Left ventricle myocardium superior (tissue), 1 donor: ENCODE measurements around the gene FAM151B. TPM values are rescaled to one million over a fixed set of nuclear protein-coding genes. Genes with fewer than 3 reads are reported as not detected.
"Not testable (repeated sequence)": the region's sequence is repeated elsewhere in the genome, so short reads cannot be mapped to it uniquely, and the experiment has no call there.

ENCODE experiments used
- ATAC-seq: fragments of 200-7000 bp; cut with Tn5 transposase; one replicate; pipeline ENCODE4 v1.9.1; 2020; ENCODE audit warnings: mild to moderate bottlenecking, moderate library complexity
- DNase-seq: peaks from one replicate; pipeline ENCODE4 v3.0.0-alpha.2; 2020
- intact Hi-C: fragments of 100-400 bp; cut with micrococcal nuclease; formaldehyde crosslinking; loops from one replicate; pipeline ENCODE4 v1.11.0; 2022
- total RNA-seq: library from RNA; stranded (reverse); fragmentation: NEBNext Ultra II Directional; extraction: Animal tissue kit (Norgen Biotek cat#: 25700); gene quantifications from one replicate; pipeline ENCODE4 v1.2.1, GENCODE V29; 2021
- donor health status: DM: no; HTN: yes; CAD: no; lungs with severe emphysema.

FAM151B gene
- total RNA-seq, 1 donor from 2014 or later: 1.8 TPM

DNA sequence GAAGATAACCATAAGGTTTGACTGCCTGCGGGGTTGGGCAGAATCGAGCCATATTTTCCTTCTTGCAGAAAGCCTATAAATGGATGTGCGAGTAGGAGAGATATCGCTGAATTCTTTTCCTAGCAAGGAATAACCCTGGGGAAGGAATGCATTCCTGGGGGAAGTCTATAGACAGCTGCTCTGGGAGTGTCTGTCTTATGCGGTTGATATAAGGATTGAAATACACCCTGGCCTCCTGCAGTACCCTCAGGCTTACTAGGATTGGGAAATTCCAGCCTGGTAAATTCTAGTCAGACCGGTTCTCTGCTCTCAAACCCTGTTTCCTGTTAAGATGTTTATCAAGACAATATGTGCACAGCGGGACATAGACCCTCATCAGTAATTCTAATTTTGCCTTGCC lies 5.5 kb downstream of the FAM151B start:
- DNase-seq, intact Hi-C loops, ATAC-seq: not testable (repeated sequence)

DNA sequence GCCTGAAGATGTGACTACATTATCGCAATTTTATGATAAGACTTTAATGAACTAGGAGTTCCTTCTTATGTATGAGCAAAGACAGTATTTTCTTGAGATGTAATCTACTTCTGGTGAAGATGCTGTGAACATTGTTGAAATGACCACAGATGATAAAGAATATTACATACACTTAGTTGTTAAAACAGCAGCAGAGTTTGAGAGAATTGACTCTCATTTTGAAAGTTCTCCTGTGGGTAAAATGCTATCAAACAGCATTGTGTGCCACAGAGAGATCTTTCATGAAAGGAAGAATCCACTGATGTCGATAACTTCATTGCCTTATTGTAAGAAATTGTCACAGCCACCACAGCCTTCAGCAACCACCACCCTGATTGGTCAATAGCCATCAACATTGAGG lies 8.0 kb downstream of the FAM151B start:
- DNase-seq (no peak), ATAC-seq (no peak)
- intact Hi-C loops: no loop called here

DNA sequence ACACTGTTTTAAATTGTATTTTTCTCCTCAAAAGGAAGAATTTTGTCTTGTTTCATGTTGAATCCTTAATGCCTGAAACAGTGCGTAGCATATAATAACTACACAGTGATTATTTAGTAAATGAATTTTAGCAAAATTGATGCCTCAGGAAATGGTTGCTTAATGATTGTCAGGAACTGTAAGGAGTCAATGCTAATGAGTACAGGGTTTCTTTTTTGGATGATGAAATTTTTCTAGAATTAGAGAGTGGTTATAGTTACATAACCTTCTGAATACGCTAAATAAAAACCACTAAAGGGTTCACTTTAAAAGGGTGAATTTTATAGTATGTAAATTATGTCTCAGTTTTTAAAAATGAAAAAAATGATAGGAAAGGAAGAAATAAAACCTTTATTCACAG lies 14.9 kb downstream of the FAM151B start:
- ATAC-seq (no peak), DNase-seq (no peak)
- intact Hi-C loops: no loop called here

DNA sequence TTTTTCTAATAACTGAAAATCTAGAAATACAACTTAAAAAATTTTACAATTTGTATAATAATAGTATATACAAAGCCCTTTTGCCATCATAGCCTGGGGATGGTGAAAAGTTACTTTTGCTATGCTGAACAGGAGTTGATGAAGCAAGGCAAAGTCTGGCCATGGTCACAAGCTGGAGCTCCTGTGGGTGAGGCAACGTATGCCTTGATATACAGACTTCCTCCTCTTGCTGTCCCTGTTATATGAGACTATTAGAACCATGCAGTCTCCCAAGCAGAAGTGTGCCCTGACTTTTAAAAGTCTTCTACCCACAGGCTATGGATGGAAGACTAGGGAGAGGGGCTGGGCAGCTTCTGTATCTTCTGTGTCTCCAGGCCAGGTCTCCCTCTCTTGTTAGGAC lies 15.7 kb downstream of the FAM151B start:
- intact Hi-C loops: no loop called here
- DNase-seq: no peak
- ATAC-seq: no peak

DNA sequence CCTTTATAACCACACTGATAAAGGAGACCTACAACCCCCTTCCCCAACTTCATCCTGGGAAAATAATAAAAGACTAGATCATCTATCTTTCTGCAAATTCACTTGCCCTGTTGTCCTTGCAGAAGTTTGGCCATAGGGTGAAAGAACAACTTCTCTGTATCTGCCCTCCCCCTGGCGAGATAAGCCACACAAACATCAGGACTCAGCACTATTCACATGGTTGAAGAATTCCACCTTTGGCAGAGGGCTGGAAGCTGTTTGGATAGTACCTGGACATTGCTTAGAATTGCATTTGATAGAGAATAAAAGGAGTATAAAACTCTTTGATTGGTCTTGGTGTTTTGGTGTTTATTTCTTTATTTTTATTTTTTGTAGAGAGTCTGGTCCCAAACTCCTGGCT lies 16.9 kb downstream of the FAM151B start:
- ATAC-seq: no peak
- DNase-seq: no peak
- intact Hi-C loops: no loop called here

DNA sequence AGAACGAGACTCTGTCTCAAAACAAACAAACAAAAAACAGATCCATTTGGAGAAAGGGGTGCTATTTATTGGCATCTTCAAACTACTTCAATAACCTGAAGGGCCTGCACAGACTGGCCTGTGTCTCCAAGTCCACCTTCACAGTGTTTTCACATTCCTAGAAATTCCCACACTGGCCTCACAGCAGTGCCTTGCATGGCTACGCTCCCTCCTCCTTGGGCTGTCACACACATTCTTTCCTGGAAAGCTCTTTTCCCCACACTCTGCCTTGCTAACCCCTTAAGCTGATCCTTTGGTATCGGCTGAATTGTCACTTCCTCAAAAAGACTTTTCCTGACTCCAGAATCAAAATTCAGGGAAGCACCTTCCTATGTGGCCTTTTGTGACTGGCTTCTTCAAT lies 19.8 kb downstream of the FAM151B start:
- intact Hi-C loops: no loop called here
- ATAC-seq (no peak), DNase-seq (no peak)

DNA sequence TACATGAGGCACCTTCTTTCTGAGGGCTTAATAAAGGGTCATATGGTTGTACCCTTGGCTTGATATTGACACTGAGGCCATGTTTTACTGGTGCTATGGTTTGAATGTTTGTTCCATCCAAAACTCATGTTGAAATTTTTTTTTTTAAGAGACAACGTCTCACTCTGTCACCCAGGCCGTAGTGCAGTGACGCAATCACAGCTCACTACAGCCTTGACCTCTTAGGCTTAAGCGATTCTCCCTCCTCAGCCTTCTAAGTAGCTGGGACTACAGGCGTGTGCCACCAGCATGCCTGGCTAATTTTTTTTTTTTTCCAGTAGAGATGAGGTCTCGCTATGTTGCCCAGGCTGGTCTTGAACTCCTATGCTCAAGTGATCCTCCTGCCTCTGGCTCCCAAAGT lies 20.9 kb downstream of the FAM151B start:
- intact Hi-C loops: no loop called here
- DNase-seq (no peak), ATAC-seq (no peak)

DNA sequence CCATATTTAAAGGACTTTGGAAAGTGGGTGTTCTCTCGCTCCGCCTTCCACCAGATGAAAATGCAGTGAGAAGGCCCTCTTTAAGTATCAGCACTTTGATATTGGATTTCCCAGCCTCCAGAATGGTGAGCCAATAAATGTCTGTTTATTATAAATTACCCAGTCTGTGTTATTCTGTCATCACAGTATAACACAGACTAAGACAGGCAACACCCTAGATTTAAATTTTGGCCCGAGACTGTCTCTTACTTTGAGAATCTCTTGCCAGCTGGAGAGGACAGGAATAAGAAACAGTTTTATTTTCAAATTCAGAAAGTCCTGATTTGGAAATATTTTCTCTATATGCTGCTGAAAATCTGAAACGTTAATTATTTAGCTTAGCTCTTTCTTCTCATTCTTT lies 21.5 kb downstream of the FAM151B start:
- ATAC-seq (no peak), DNase-seq (no peak)
- intact Hi-C loops: no loop called here

DNA sequence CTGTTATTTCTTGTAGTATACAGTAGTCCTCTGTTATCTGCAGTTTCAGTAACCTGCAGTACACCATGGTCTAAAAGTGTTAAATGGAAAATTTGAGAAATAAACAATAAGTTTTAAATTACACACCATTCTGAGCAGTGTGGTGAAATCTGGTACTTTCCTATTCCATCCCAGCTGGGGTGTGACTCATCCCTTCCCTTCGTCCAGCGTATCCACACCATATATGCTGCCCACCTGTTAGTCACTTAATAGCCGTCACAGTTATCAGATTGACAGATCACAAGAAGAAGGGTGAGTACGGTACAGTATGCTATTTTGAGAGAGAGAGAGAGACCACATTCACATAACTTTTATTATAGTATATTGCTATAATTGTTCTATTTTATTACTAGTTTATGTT lies 28.9 kb downstream of the FAM151B start:
- DNase-seq (no peak), ATAC-seq (no peak)
- intact Hi-C loops: no loop called here

DNA sequence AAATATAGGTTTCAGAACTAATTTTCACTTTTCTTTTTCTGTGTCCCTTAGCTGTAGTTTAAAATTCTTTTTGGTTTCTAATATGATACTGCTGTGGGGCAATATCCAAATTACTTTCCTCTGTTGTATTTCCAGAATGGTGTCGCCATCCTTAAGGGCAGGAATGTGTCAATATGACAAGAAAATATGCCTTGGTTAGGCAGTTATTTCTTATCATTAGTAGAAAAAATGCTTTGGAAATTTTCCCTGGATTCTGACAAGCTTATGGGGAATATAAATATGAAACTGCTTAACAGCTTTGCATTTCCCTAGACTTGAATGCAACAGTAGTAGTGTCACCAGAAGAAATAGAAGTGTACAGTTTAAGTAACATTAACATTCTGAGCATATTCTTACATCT lies 52.8 kb downstream of the FAM151B start:
- no peak for ATAC-seq
- intact Hi-C loops: no loop called here
- DNase-seq: no peak

DNA sequence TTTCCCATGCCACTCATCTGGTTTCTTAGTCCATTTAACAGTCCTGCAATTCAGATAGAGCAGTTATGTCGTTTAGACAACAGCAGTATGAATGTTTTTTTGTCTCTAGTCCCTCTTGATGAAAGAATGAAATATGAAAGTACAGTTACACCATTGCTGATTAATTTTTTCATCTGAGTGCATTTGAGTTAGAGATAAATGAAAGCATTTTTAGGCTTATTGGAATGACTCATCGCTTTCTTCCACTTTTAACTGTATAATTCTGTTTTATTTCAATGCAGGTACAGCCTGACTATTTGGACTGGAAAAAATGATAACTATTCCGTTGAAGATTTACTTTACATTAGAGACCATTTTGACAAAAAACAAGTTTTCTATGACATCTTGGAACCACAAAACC lies 53.5 kb downstream of the FAM151B start:
- intact Hi-C loops: no loop called here
- DNase-seq (no peak), ATAC-seq (no peak)

DNA sequence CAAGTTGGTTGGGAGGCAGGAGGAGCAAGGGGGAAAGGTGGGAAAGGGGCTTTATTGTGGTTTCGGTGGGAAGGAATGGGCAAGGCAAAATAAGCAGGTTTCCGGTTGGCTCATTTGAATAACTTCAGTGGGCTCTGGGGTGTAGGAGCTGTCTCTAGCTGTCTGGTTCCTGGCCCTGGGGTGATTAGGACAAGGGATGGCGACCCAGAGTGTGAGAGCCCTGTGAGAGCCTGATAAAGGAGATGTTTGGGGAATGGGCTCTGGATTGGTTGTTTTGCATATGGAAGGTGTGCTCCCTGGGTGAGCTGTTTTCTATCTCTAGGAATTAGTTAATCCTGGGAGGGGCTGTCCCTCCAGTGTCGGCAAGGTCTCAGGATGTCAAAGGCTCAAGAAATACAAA lies 66.7 kb downstream of the FAM151B start:
- DNase-seq: no peak
- intact Hi-C loops: no loop called here
- ATAC-seq: no peak

DNA sequence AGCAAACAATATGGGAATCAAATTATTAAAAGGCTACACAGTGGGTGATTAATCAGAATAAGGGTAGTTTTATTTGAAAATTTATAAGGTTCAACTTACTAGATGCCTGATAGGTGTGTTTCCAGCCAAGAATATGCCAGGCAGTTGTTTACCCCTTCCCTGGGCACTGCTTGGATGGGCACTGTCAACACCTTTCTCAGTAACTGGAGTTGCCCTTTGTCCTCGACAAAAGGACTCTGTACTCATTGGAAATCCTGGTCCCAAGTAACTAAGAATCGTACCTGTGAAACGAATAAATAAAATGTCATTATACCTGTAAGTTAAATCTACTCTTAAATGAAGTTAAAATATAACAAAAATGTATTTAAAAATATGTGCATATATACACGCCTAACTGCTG lies 67.2 kb downstream of the FAM151B start:
- ATAC-seq (no peak), DNase-seq (no peak)
- intact Hi-C loops: no loop called here

DNA sequence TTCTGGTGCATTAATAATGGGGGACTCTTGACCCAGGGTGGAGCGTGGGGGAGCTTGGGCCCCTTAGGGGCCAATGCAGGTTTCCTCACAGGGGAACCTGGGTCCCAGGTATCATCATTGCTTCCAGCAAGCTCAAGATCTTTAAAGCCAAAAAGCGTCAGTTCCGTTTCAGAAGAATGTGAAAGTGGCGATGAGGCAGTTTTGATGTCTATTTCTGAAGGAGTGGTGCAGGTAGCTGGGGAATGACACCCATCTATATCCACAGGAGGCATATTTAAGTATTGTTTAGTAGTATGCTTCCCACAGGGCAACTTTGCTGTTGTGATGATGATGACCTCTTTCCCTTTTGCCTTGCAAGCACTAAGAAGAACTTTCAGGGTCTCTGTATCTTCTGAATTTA lies 71.3 kb downstream of the FAM151B start:
- DNase-seq (no peak), ATAC-seq (no peak)
- intact Hi-C loops: no loop called here

DNA sequence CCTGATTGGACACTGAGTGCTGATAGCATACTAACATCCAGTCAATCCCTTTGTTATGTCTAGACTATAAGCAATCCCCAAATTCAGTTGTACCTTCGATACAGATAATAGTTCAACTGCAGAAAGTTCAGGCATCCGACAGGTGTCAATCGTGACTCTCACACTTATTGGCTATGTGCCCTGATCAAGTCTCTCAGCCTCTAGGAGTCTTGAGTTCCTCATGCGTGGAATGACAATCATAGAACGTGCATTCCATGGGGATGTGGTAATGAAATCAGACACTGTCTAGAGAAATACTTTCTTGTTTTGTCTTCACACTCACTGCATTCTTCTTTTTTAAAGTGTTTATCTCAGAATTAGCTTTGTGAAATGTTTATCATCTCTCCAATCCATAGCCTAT lies 77.4 kb downstream of the FAM151B start:
- intact Hi-C loops: no loop called here
- ATAC-seq: no peak
- DNase-seq: no peak

DNA sequence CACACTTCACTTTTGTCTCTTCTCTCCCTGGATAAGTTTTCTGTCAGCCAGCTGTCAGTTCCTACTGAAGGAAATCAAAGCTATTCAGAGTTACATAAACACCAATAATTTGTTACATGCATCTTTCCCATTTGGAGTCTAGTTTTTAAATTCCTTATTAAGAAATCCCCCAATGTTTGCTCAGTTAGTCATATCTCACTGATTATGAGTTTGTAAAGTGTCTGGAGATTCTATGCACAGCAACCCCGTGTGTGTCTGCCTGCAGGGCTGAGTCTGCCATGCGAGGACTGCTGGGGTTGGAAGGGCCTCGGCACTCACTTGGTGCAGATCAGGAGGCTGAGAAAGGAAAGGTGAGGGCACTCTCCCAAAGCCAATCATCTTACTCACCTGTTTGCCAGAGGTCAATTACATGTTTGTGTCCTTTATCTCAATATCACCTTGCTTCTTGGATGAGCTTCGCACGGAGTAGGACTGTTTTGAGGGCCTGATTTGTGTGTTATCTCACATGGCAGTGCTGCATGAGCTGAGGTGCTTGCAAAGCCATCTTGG lies 78.9 kb downstream of the FAM151B start:
- DNase-seq (no peak), ATAC-seq (no peak)
- intact Hi-C loops: no loop called here

DNA sequence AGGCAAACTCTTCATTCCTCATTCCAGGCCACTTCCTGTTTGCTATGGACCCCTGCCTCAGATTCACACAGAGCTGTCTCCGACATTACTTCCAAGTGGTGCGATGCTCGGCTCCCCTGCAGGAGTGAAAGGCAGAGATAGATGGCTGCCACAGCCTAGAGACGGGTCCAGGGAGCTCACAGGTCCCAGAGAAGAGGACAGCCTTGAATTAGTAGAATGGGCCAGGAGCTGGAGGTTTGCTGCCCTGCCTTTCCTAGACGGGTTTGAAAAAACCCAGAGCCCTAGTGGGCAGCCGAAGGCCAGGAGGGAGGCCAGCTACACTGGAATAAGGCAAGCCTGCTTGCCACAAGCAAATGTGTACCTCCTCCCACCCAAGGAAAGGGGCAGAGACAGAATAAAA lies 80.4 kb downstream of the FAM151B start:
- DNase-seq (no peak), ATAC-seq (no peak)
- intact Hi-C loops: no loop called here

DNA sequence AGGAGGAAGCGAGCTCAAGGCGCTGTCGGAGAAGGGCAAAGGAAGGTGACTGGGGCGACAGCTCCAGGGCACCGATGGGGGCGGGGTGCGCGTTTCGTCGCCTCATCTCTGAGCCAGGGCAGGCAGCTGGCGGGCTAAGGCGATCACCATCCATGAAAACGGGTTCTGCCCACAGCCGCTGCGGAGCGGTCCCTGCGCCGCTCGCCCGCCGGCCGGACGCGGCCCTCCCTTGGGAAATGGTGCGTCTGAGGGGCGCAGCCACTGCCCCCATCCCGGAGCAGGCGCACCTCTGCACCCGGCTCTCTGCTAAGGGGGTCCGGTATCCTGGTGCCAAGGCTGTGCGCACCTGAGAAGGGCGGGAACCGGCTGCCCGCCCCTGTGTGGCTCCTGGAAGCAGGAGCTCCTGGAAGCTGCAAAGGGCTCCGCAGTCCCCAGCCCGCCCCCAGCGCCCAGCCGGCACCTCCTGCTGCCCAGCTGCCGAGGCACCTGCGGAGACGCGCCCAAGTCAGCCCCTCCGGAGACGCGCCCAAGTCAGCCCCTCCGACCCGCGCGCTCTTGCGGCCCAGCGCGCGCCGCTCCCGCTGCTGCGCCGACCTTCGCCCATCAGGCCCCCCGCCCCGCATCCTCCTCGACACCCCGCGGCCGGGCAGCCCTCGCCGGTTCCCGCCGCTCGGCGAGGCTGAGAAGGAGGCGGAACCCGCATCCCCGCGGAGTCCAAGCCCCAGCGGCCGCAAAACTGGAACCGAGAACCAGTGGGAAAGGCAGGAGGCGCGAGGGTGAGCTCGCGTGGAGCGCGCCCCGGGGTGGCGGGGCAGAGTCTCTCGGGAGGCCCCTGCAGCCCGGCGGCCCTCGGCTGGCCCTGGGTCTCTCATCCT lies 81.4 kb downstream of the FAM151B start:
- DNase-seq: peak; percentile 26
- ATAC-seq: no peak
- intact Hi-C loops: no loop called here

DNA sequence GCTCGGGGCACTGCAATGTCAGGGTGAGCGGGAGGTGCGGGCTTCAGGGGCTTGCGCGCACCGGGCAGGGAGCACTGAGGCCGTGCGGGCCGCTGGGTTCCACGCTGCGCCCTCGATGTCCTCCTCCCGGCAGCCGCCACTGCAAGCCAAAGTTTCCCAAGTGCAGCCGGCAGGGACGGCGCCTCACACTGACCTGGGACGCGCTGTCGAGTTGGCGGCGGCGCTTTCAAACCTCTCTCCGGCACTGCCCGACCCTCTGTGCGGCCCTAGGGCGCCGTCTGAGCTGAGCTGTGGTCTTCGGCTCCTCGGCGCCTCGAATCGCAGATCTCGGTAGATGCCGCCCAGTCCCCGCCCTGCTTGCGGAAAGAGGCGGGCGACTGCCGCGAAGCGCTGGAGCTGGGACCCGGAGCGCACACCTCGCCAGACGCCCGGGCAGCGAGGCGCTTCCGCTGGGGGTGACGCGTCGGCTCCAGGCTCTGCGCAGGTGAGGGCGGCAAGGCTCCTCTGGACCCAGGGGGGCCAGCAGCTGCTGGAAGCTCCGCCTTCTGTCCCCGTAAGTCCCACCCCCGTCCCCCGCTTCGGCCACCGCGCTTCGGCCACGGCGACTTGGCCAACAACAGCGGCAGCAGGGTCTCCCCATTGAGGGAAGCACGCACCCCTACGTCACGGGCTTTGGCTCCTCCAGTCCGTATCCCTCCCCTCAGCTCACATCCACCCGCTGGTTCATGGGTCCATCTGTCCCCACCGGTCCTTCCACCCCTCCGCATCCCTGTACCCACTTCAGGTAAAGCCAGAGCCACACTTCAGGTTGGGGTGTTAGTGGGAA lies 82.3 kb downstream of the FAM151B start, which contains the start of gene ANKRD34B:
Gene ANKRD34B (minus strand): TSS at position 320 of the 826 bp plus-strand sequence. CDS start 10,261 bp downstream, outside the sequence.
- ATAC-seq (no peak), DNase-seq (no peak)
- intact Hi-C loops: no loop called here

DNA sequence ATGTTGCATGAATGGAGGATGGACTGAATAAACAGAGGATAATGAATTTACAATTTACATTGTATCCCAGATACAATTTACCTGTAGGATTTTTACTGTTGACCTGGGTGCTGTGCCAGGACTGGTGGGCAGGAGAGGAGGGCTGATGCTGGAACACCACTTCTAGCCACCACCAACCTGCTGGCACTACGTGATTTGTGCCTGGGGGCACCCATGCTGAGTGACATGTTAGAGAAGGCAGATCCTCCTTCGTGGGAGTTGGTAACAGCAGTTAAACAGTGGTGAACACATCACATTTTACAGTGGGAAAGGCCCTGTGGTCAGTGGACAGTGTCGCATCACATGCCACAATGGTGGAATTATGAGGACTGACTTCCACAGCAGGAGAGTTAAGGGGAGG lies 85.2 kb downstream of the FAM151B start:
- DNase-seq (no peak), ATAC-seq (no peak)
- intact Hi-C loops: no loop called here
